ENCODE results near the gene IRF8. TPM values are rescaled to one million over a fixed set of nuclear protein-coding genes. Genes with fewer than 3 reads are reported as not detected.

Gene IRF8
- total and polyA plus RNA-seq, 2 of the 13 experiments (the other 11 are each of a cell fraction or from before 2014, with no cell fraction given): not detected

DNA sequence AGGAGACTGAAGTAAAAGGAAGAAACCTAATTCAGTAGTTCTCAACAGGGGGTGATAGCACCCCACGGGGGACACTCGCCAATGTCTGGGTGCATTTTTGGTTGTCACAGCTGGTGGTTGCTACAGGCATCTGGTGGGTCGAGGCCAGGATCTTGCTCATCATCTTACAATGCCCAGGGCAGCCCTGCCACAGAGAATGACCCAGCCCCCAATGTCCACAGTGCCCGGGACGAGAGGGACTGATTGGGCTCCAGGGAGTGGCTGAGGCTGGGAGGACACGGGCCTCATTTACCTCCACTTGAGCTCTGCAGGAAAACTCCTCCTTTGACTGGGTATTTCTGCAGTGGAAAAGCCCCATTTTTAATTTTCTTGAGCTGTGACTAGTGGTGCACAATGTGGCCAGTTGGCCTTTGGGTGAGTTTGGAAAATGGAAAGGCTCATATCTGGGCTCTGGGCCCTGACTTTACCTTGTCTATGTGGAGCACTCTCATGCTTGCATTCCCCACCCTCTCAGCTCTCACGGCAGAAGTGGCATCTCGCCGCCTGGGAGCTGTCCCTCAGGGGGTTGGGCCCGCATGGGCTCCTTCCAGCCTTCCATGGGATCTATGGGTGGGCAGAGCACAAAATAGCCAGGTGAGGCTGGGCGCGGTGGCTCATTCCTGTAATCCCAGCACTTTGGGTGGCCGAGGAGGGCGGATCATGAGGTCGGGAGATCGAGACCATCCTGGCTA is 37.7 kb upstream of the IRF8 start:
- intact Hi-C loops (cut with micrococcal nuclease; ENCODE audit: unreplicated experiment) (no loop called here), in situ Hi-C loops (cut with HindIII; ENCODE audit: extremely low pct_ligation_motif_present, low pct_unique_long_range_greater_than_20kb) (no loop called here)
- DNase-seq (ENCODE audit: low spot score) (no peak), ATAC-seq (no peak), FAIRE-seq (no peak)
- Histone ChIP-seq H3K9ac (ENCODE audit: insufficient read depth, low read depth, low read length) (no peak overlapping the region), H3K9me3 (ENCODE audit: low read length) (no peaks in the 10 kb centered on the region), H3K79me2 (ENCODE audit: insufficient read depth, low read length) (no peaks in the 10 kb centered on the region), H3K27me3 (ENCODE audit: control insufficient read depth in 1 of 2, insufficient read depth in 2 of 2, low read length in 2 of 2) (peaks cover 6 to 34% of the 10 kb centered on the region in 2 experiments; a peak in 4 of 5 replicates), H3K27ac (ENCODE audit: extremely low read length, insufficient read depth, low read length) (no peak overlapping the region), H2AFZ (ENCODE audit: low read length) (no peak overlapping the region), H3K4me3 (replicated peaks in 1 of 3; ENCODE audit: insufficient read depth in 1 of 3, low read depth in 2 of 3, low read length in 3 of 3) (no peak overlapping the region), H3K36me3 (replicated peaks in 1 of 2; ENCODE audit: control insufficient read depth in 1 of 2, insufficient read depth in 2 of 2, low read length in 2 of 2) (no peaks in the 10 kb centered on the region), H3K4me1 (ENCODE audit: insufficient read depth, low read length) (no peaks in the 10 kb centered on the region), H3K4me2 (ENCODE audit: low read depth, low read length) (no peak overlapping the region), H4K20me1 (ENCODE audit: insufficient read depth, low read length) (no peaks in the 10 kb centered on the region)
- TF ChIP-seq ONECUT2 (CRISPR knock-in tag; IDR thresholded peaks at IDR 0.05): no peak
- TF ChIP-seq KDM3A (CRISPR knock-in tag; IDR thresholded peaks at IDR 0.05; ENCODE audit: low read depth): no peak
- POLR2A ChIA-PET: no interaction called here
- BruUV-seq (replicated peaks): no TSS peak
- 50% methylated on average over 15 of the region's 16 CpGs for WGBS (ENCODE audit: low lambda C conversion rate)
- CTCF ChIA-PET (ENCODE audit: low intra/inter-chr PET ratio, low total read pairs): no interaction called here

DNA sequence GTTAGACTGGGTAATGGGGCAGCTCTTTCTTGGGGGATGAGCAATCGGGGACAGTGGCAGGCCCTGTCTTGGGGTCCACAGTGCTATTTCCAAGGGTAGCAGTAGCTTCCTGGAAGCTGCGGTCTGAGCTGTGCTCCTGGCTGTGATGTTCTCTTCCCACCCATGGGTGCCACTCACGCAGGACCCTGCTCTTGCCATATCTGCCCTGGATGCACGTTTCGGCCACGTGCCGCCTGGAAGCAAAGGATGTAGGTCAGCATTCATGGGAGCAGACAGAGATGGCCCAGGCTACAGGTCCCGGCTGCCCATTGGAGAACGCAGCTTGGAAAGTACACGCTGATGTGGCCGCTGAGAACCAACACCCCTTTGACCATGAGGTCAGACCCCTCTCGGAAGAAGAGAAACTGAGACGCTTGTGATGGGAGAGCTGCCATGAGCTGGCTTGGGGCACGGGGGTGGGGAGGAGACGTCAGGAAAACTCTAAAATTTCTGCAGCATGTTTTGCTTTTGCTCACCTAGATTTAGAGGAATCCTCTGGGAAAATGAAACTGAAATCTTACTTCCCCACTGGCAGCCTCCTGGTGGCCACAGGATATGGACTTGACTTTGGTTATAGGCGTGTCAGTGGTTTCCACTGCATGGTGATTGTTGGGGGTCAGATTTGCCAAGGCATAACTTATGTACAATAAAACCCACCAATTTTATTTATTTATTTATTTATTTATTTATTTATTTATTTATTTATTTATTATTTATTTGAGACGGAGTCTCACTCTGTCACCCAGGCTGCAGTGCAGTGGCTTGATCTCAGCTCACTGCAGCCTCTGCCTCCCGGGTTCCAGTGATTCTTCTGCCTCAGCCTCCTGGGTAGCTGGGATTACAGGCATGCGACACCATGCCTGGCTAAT is 36.2 kb upstream of the IRF8 start:
- Histone ChIP-seq H4K20me1 (ENCODE audit: insufficient read depth, low read length) (no peaks in the 10 kb centered on the region), H3K9ac (ENCODE audit: insufficient read depth, low read depth, low read length) (no peak overlapping the region), H3K79me2 (ENCODE audit: insufficient read depth, low read length) (no peaks in the 10 kb centered on the region), H3K9me3 (ENCODE audit: low read length) (no peaks in the 10 kb centered on the region), H3K4me2 (ENCODE audit: low read depth, low read length) (no peak overlapping the region; the same call in 1 of the 2 replicates), H3K27ac (ENCODE audit: extremely low read length, insufficient read depth, low read length) (no peak overlapping the region), H3K4me3 (replicated peaks in 1 of 3; ENCODE audit: insufficient read depth in 1 of 3, low read depth in 2 of 3, low read length in 3 of 3) (no peak overlapping the region), H3K36me3 (replicated peaks in 1 of 2; ENCODE audit: control insufficient read depth in 1 of 2, insufficient read depth in 2 of 2, low read length in 2 of 2) (no peaks in the 10 kb centered on the region), H3K4me1 (ENCODE audit: insufficient read depth, low read length) (no peaks in the 10 kb centered on the region), H2AFZ (ENCODE audit: low read length) (no peak overlapping the region), H3K27me3 (ENCODE audit: control insufficient read depth in 1 of 2, insufficient read depth in 2 of 2, low read length in 2 of 2) (peaks cover 3 to 22% of the 10 kb centered on the region in 2 experiments; a peak in 2 of 5 replicates)
- intact Hi-C loops (cut with micrococcal nuclease; ENCODE audit: unreplicated experiment): no loop called here
- WGBS (ENCODE audit: low lambda C conversion rate): 73% methylated on average over 18 of the region's 19 CpGs
- in situ Hi-C loops (cut with HindIII; ENCODE audit: extremely low pct_ligation_motif_present, low pct_unique_long_range_greater_than_20kb): no loop called here
- ATAC-seq: no peak
- DNase-seq (ENCODE audit: low spot score): no peak
- BruUV-seq (replicated peaks): no TSS peak
- ChIA-PET POLR2A (no interaction called here), CTCF (ENCODE audit: low intra/inter-chr PET ratio, low total read pairs) (no interaction called here)
- no peak for FAIRE-seq
- TF ChIP-seq, protein P1, sequence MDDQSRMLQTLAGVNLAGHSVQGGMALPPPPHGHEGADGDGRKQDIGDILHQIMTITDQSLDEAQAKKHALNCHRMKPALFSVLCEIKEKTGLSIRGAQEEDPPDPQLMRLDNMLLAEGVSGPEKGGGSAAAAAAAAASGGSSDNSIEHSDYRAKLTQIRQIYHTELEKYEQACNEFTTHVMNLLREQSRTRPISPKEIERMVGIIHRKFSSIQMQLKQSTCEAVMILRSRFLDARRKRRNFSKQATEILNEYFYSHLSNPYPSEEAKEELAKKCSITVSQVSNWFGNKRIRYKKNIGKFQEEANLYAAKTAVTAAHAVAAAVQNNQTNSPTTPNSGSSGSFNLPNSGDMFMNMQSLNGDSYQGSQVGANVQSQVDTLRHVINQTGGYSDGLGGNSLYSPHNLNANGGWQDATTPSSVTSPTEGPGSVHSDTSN (CRISPR knock-in tag; IDR thresholded peaks at IDR 0.05; ENCODE audit: borderline replicate concordance): no peak
- TF ChIP-seq MEIS1 (CRISPR knock-in tag; IDR thresholded peaks at IDR 0.05; ENCODE audit: borderline replicate concordance) (no peak), RFXAP (CRISPR knock-in tag; IDR thresholded peaks at IDR 0.05; ENCODE audit: borderline replicate concordance) (no peak), ZNF547 (CRISPR knock-in tag; IDR thresholded peaks at IDR 0.05) (no peak), ZNF761 (CRISPR knock-in tag; conservative IDR thresholded peaks at IDR 0.05) (no peak), MAFG (CRISPR knock-in tag; IDR thresholded peaks at IDR 0.05) (no peak)
- TF ChIP-seq, protein P2, sequence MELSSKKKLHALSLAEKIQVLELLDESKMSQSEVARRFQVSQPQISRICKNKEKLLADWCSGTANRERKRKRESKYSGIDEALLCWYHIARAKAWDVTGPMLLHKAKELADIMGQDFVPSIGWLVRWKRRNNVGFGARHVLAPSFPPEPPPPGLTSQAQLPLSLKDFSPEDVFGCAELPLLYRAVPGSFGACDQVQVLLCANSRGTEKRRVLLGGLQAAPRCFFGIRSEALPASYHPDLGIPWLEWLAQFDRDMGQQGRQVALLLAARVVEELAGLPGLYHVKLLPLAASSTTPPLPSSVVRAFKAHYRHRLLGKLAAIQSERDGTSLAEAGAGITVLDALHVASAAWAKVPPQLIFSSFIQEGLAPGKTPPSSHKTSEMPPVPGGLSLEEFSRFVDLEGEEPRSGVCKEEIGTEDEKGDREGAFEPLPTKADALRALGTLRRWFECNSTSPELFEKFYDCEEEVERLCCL (CRISPR knock-in tag; IDR thresholded peaks at IDR 0.05; ENCODE audit: borderline replicate concordance): no peak
- TF ChIP-seq, protein P3, sequence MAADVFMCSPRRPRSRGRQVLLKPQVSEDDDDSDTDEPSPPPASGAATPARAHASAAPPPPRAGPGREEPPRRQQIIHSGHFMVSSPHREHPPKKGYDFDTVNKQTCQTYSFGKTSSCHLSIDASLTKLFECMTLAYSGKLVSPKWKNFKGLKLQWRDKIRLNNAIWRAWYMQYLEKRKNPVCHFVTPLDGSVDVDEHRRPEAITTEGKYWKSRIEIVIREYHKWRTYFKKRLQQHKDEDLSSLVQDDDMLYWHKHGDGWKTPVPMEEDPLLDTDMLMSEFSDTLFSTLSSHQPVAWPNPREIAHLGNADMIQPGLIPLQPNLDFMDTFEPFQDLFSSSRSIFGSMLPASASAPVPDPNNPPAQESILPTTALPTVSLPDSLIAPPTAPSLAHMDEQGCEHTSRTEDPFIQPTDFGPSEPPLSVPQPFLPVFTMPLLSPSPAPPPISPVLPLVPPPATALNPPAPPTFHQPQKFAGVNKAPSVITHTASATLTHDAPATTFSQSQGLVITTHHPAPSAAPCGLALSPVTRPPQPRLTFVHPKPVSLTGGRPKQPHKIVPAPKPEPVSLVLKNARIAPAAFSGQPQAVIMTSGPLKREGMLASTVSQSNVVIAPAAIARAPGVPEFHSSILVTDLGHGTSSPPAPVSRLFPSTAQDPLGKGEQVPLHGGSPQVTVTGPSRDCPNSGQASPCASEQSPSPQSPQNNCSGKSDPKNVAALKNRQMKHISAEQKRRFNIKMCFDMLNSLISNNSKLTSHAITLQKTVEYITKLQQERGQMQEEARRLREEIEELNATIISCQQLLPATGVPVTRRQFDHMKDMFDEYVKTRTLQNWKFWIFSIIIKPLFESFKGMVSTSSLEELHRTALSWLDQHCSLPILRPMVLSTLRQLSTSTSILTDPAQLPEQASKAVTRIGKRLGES (CRISPR knock-in tag; IDR thresholded peaks at IDR 0.05; ENCODE audit: borderline replicate concordance): no peak

Measured in HepG2 (cell line).